Measurements from ENCODE around the gene CACNA1E. TPM values are rescaled to one million over a fixed set of nuclear protein-coding genes. Genes with fewer than 3 reads are reported as not detected.

The CACNA1E gene
- total and polyA plus RNA-seq, 2 experiments from 2014 or later: 0.32 to 1.1 TPM

DNA sequence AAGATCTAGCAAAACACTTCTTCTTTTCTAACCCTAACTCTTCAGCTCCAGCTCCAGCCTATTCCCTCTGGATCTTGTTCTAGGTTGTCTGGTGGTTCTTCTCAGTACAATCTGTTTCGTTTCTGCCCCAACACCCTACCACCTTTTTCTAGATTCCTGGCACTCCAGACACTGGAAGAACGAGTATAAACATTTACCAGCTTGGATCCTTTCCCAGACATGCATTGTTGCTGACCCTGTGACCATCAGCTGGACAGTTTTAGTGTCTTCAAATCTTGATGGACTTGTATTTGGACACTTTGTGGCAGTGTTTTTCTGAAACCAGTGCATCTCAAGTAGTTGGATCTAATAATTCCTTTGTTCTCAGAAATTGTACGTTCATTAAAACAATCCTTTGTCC is 30.6 kb upstream of the CACNA1E start (continued):
- TF ChIP-seq ETS1 (IDR thresholded peaks at IDR 0.05) (no peak), JUNB (IDR thresholded peaks at IDR 0.05; ENCODE audit: unreplicated experiment) (no peak), ZNF114 (CRISPR knock-in tag; IDR thresholded peaks at IDR 0.05) (no peak), ZNF331 (CRISPR knock-in tag; IDR thresholded peaks at IDR 0.05; ENCODE audit: low read depth) (no peak)
- TF ChIP-seq, protein P1, sequence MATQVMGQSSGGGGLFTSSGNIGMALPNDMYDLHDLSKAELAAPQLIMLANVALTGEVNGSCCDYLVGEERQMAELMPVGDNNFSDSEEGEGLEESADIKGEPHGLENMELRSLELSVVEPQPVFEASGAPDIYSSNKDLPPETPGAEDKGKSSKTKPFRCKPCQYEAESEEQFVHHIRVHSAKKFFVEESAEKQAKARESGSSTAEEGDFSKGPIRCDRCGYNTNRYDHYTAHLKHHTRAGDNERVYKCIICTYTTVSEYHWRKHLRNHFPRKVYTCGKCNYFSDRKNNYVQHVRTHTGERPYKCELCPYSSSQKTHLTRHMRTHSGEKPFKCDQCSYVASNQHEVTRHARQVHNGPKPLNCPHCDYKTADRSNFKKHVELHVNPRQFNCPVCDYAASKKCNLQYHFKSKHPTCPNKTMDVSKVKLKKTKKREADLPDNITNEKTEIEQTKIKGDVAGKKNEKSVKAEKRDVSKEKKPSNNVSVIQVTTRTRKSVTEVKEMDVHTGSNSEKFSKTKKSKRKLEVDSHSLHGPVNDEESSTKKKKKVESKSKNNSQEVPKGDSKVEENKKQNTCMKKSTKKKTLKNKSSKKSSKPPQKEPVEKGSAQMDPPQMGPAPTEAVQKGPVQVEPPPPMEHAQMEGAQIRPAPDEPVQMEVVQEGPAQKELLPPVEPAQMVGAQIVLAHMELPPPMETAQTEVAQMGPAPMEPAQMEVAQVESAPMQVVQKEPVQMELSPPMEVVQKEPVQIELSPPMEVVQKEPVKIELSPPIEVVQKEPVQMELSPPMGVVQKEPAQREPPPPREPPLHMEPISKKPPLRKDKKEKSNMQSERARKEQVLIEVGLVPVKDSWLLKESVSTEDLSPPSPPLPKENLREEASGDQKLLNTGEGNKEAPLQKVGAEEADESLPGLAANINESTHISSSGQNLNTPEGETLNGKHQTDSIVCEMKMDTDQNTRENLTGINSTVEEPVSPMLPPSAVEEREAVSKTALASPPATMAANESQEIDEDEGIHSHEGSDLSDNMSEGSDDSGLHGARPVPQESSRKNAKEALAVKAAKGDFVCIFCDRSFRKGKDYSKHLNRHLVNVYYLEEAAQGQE (IDR thresholded peaks at IDR 0.05; ENCODE audit: unreplicated experiment): no peak

DNA sequence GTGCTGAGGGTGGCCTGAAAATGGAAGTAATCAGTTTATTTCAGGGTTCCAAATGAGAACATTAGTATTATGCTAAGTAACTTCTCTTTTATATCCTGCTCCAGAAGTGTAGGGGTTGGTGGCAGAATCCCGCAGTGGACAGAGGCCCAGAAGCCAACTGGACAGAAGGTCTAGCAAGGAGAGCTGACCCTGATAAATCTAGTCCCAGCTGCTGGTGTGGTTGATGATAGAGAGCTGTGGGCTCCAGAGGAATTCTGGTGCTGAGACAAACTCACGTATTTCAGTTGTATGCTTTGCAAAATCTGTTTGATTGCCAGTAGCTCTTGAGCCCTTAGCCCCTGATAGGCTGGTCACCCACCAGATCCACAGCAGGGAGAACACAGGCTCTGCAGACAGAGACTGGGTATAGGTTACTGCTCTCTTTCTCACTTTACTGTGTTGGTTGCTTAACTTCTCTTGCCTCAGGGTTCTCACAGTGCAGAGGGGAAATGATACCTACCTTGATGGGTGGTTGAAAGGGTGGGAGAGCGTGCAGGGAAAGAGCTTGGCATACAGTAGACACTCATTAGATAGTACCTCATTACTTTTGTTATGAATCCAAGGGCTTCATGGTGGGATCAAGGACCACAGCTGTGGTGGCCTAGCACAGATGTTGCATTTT is 29.6 kb upstream of the CACNA1E start:
- Mint-ChIP-seq H3K4me1 (no peaks in the 10 kb centered on the region), H3K27me3 (ENCODE audit: insufficient read depth, low read depth, poor library complexity) (peaks cover 1% of the 10 kb centered on the region), H3K4me3 (no peak overlapping the region), H3K9me3 (peaks cover 15% of the 10 kb centered on the region), H3K27ac (no peak overlapping the region), H3K36me3 (ENCODE audit: low read depth) (no peaks in the 10 kb centered on the region)
- Histone ChIP-seq H3K9me2 (ENCODE audit: insufficient read depth) (0 out of 2 replicates have a peak, but pooled peaks cover 4% of the 10 kb centered on the region), H2AFZ (no peak overlapping the region), H4K20me1 (replicated peaks; ENCODE audit: insufficient read depth) (no peaks in the 10 kb centered on the region), H3F3A (replicated peaks; ENCODE audit: low read depth) (no peaks in the 10 kb centered on the region), H3K4me1 (ENCODE audit: insufficient read depth) (no peaks in the 10 kb centered on the region), H3K4me2 (no peak overlapping the region), H3K27ac (ENCODE audit: low read depth) (no peak overlapping the region), H3K79me2 (replicated peaks; ENCODE audit: insufficient read depth) (no peaks in the 10 kb centered on the region), H3K36me3 (ENCODE audit: insufficient read depth) (no peaks in the 10 kb centered on the region), H3K4me3 (no peak overlapping the region), H3K27me3 (ENCODE audit: insufficient read depth) (no peaks in the 10 kb centered on the region)
- ATAC-seq: no peak
- no peak for DNase-seq (ENCODE audit: low spot score)
- TF ChIP-seq EZH2 (IDR thresholded peaks at IDR 0.05; ENCODE audit: low read depth, unreplicated experiment) (no peak), NANOG (IDR thresholded peaks at IDR 0.05; ENCODE audit: borderline replicate concordance) (no peak), POLR2AphosphoS5 (IDR thresholded peaks at IDR 0.05; ENCODE audit: low read depth) (no peak), CTCF (conservative IDR thresholded peaks at IDR 0.05; ENCODE audit: low read depth in 2 of 2) (no peak), JUNB (IDR thresholded peaks at IDR 0.05; ENCODE audit: unreplicated experiment) (no peak), ETS1 (IDR thresholded peaks at IDR 0.05) (no peak), ZNF331 (CRISPR knock-in tag; IDR thresholded peaks at IDR 0.05; ENCODE audit: low read depth) (no peak), STAT1 (IDR thresholded peaks at IDR 0.05; ENCODE audit: unreplicated experiment) (no peak), EZH2phosphoT487 (IDR thresholded peaks at IDR 0.05; ENCODE audit: unreplicated experiment) (no peak), CREB1 (CRISPR knock-in tag; IDR thresholded peaks at IDR 0.05; ENCODE audit: low read depth) (no peak)
- TF ChIP-seq, protein P1 (IDR thresholded peaks at IDR 0.05; ENCODE audit: unreplicated experiment): no peak
